SIG-M5 (cell line): ENCODE data around the gene DYSF.

ENCODE experiments used
- DNase-seq: peaks from one replicate; lab custom pipeline; 2025; lab: John Stamatoyannopoulos, UW

DYSF gene

DNA sequence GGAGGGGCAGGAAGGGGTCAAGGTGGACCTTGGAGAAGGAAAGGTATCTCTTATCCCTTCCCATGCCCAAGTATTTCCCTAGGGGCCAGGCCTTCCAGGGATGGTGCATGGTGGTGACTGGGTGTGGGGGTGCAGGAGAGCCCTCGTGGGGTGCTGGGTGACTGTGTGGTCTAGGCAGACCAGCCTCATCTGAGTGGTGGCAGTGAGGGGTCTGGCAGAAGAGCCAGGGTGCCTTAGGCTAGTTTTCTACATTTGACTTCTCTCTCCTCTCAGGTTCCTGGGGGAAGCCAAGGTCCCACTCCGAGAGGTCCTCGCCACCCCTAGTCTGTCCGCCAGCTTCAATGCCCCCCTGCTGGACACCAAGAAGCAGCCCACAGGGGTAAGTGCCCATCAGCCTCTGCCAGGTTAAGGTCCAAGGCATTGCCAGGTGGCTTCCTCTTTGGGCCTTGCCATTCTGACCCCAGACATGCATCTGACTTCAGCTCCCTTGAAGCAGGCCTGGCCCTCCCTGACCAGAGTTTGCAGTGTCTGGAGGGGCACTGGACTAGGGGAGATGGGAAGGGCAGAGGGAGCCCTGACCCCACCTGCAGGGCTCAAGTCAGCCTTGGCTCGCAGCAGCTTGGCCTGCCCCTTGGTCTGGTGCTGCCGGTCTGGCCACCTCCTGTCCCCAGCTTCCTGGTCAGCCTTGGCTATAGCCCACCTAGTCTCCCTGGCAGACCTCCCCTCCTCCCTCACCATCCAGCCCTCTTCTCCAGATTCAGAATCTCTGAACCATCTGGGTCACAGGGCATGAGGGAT is 49.8 kb downstream of the DYSF start:
- no peak for DNase-seq

- DNase-seq = no peak
These were observed 50.5 kb downstream of the DYSF start for GRCh38 chr2:71503837-71504236.

DNA sequence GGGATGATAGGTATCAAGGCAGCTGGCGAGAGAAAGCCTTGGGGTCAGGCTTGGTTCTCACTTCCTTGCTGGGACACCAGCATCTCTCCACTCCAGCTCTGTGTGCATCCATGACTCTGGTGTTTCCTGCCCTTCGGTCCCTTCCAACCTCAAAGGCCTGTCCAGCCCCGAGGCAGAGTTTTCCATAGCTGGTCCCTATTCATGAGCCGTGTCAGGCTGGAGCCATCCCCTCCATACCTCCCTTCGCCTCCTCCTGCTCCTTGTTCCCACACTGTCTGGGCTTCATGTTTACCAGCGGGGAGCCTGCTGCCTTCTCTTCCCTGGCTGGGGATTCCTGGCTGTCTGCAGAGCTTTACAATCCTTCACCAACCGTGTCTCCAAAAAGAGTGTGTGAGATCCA is 51.2 kb downstream of the DYSF start:
- no peak for DNase-seq

DNA sequence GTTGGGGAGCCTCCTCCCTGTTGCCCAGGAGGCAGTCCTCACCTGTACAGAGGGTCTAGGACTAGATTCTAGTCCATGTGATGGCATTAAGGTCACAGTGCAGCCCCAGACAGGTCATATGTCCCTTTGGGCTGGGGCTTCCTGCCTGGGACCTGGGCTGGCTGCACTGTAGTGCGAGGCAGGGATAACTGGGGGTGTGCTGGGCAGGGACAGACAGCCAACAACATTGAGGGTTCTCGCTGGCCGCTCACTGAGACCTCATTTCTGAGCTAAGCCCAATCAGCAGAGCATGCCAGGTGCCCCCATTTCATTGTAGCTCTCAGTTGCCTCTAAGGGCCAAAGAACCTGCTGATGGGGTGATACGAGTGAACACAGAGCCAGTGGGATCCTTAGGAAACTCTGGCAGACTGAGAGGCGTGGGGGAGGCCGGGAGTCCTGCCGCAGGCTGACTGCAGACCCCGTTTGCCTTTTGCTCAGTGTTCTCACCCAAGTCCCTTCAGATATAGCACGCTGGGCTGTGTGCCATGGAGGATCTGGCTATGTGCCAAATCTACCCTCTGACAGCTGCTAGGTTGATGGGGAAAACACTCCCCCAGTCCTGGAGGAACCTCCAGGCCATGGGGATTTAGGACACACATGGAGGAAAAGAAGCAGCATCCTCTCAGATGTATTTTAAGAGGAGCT is 51.9 kb downstream of the DYSF start:
- no peak for DNase-seq

DNA sequence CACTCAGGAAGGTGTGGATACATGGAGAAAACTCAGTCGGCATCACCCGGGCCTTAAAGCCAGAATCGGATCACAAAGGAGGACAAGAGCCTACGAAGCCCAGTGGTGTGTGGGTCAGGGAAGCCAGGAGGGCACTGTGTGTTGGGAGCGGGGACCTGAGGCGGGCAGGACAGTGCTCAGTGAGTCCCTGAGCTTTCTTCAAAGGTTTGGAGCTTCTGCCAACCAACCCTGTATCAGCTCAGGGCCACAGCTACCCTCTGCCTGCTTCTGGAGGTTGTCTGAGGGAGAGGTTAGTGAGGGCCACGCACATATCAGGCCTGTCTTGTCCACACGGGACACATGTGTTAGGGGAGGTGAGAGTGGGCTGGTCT is 52.4 kb downstream of the DYSF start:
- DNase-seq = no peak

DNA sequence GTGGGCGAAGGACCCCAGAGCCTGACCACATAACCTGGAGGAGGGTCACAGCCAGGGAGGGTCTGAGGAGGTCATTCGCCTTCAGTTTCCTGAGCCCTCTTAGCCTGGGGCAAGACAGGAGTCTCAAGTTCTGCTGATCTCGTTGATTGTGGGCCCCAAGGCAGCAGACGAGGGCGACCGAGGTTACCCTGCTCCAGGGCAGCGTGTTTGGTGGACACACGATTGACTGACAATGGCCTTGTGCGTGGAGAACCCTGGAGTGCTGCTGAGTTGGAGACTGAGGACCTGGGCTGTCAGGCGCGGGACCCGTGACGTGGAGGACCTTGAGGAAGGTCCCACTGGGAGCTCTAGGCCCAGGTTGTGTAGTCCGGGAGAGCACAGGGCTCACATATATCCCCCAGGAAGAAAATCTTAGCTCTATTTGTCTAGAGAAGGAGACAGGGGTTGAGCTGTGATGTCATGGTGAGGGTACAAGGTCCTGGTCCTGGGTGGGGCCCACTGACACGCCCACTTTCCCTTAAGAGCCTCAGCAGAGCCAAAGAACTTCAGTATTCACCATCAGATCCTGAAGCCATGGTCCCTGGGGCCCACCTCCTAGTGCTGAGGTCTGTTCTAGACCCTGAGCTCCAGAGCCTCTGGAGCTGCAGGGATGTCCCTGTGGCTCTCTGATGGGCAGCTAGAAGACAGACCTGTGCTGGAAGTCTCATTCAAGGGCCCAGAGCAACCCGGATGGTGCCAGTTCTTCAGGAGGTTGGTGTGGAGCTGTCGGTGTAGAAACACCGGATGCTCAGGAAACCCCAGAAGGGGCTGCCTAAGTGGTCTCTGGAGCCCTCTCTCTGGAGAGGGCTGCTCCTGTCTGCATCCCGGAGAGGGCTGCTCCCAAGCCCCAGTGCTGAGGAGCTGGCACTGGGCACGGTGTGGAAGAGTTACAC is 53.1 kb downstream of the DYSF start:
- no peak for DNase-seq

- no peak for DNase-seq
These were observed 54.1 kb downstream of the DYSF start for GRCh38 chr2:71507476-71507875.

- DNase-seq = no peak
These were observed 56.9 kb downstream of the DYSF start for GRCh38 chr2:71510196-71510807.

- no peak for DNase-seq
These were observed 57.6 kb downstream of the DYSF start for GRCh38 chr2:71510938-71511337.

DNA sequence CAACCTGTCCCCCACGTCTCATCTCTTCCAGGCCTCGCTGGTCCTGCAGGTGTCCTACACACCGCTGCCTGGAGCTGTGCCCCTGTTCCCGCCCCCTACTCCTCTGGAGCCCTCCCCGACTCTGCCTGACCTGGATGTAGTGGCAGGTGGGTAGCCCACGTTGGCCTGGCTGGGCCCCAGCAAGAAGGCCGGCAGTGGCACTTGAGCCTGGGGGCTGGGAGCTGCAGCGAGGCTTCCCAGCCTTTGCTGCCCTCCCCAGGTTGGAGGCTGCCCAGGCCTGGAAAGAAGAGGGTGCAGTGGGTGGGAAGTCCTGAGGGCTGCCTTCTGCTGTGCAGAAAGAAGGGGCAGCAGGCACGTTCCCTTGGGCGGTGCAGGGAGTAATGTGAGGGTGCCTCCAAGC is 58.4 kb downstream of the DYSF start:
- no peak for DNase-seq

DNA sequence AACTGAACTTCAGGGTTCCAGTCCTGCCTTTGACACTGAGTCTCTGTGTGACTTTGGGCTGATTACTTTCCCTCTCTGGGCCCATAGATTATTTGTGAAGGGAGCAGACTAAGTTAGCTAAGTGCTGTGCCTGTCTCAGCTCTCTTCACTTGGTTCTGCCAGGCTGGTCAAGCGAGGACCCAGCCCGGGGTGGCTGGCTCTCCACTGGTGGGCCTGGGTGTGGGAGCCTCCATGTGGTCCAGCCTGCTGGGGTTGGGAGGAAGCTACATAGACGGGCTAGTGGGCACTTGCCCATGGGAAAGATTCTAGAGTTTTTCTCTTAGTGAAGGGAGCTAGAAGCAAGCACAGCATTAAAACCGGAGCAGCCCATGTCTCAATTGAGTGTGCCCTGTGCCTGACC is 59.0 kb downstream of the DYSF start:
- DNase-seq = no peak

GRCh38 chr2:71513096-71513495 is 59.7 kb downstream of the DYSF start:
- DNase-seq = no peak

DNA sequence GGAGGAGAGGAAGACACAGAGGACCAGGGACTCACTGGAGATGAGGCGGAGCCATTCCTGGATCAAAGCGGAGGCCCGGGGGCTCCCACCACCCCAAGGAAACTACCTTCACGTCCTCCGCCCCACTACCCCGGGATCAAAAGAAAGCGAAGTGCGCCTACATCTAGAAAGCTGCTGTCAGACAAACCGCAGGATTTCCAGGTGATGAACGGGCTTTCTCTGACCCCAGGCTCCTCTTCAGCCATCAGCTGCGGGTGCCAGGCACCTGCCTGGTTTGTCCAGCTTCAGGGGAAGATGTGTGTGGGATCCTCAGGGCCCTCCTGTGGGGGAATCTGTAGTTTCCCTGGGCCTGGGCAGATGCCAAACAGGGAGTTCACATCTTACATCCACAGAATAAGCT is 60.4 kb downstream of the DYSF start:
- no peak for DNase-seq

DNA sequence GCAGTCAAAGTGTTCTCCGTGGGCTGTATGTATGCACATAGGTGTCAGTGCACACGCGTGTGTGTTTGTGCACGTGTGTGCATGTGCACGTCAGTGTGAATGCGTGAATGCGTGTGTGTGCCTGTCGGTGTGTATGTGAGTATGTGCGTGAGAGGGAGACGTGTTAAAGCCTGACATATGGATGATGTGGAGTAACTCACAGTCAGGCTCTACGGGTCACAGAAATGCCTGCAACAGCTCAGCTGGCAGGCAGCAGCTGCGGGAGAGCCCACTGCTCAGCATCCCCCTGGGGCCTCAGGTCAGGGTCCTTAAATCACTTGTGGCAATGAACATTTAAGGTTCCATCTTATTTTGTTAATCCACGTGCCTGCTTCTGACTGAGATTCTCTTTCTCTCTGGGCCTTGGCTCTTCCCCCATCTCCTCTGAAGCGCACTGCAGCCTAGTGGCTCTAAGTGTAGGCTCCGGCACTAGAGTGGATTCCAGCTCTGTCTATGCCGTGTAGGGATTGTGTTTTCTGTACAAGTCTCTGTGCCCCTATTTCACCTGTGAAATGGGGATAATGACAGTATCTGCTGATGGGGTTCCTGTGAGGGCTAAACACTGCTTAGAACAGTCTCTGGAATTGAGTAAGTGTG is 63.0 kb downstream of the DYSF start:
- DNase-seq = no peak

DNA sequence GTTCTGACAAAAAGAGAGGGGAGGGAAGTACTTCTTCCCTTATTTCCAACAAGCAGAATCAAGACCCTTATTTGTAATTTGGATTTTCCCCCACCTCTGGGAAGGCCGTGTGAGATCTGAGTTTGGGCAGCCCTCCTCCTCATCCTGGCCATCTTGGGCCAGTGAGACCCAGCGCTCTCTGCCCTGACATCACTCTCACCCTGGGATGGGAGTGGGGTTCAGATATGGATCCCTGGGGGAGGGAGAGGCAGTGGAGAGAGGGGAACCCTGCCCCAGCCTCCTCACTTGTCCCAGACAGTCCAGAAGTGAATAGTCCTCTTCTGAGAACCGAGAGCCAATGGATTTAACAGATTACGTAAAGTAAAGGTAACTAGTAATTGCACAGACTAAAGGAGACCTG is 64.5 kb downstream of the DYSF start:
- DNase-seq = no peak

DNA sequence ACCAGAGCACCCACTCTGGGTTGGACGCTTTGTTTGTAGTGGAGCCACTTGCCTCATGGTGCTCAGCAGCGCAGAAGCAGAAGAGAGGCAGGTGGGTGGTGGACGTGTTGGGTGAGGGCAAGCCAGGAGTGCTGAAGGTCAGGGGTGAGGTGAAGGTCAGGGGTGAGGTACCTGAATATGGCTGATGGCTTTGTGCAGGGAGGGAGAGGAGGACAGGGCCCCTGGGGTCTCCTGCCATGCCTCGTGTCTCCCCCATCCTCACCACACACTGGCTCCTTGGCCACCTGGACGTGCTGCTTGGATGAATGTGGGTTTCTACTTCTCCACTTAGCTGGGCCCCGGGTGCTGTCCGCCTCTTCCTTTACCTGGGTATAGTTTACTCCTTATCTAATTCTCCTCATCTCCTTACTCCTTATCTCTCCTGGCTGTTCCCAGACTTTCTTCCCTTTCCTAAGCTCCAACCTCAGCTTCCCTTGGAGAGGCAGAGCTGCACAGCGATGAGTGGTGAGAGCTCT is 68.1 kb downstream of the DYSF start:
- no peak for DNase-seq

DNA sequence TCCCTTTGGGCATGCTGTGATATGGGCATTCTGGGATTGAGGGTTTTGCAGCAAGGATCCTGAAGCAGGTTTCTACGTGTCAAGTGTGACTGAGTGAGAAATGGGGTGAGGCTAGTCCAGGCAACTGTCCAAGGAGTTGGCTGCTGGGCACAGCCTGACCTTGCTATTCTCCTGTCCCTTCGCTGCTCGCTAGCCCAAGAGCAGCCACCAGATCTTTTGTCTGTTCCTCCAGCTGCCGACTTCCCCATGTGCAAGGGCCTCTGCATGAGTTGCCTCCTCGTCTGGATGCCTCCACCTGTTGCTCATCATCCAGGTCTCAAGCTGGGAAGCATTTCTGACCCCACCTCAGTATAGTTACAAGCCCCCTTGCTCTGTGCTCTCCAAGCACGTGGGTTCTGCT is 71.1 kb downstream of the DYSF start:
- no peak for DNase-seq

DNA sequence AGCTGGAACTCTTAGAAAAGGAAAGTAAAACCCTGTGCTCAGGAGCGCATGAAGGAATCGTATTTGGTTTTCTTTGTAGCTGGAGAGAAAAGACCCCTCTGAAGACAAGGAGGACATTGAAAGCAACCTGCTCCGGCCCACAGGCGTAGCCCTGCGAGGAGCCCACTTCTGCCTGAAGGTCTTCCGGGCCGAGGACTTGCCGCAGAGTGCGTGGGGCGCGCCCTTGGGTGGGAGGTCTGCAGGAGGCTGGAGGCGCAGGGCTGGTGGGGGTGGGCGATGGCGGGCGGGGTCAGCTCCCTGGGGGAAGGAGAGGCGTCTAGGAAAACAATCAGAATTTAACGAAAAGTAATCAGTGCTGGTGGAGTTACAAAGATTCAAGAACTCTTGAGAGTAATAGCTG is 72.8 kb downstream of the DYSF start:
- no peak for DNase-seq

- no peak for DNase-seq
These were observed 73.6 kb downstream of the DYSF start for GRCh38 chr2:71526975-71527374.

- DNase-seq = no peak
These were observed 74.8 kb downstream of the DYSF start for GRCh38 chr2:71528131-71528591.

DNA sequence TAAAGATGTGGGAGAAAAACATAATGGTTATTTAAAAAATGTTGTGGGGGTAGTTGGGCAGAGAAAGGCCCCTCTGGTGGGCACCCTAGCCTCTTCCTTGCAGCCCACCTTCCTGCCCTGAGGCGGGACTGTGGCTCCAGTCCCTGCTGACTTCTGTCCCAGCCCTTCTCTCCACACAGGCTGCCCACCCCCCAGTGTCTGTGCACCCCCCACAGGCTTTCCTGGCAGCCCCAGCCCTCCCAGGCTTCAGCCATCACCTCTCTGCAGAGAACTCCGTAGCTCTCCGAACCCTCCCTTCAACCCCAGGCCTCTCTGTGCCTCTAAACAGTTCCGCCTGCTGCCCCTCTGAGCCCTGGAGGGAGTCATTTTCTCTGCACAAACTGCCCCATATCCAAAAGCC is 75.4 kb downstream of the DYSF start:
- no peak for DNase-seq

- DNase-seq = no peak
These were observed 76.8 kb downstream of the DYSF start for GRCh38 chr2:71530211-71530610.
